Lower leg skin (tissue), 4 donors: ENCODE measurements around the gene SOX1. TPM values are rescaled to one million over a fixed set of nuclear protein-coding genes. Genes with fewer than 3 reads are reported as not detected.

ENCODE experiments used
- DNase-seq, 2 donors: peaks; one replicate each; pipeline ENCODE4 v3.0.0-alpha.2; 2019; ENCODE audit warnings: low spot score in 2 of 2
- H3K4me3 ChIP-seq: fragments of 200-600 bp; sonication (generic); 2 replicates; pipeline ENCODE4 v1.5.1; 2017; ENCODE audit warnings: mild to moderate bottlenecking, low read depth; ENCODE audit not compliant: poor library complexity, severe bottlenecking
- CTCF ChIP-seq, 3 donors: fragments of 450-650 bp; IDR thresholded peaks; one replicate each; pipeline ENCODE4 v1.5.1; 2016; ENCODE audit warnings: antibody characterized with exemption in 3 of 3, mild to moderate bottlenecking in 3 of 3, moderate library complexity in 2 of 3
- POLR2A ChIP-seq, 2 donors: fragments of 450-650 bp; IDR thresholded peaks; one replicate each; pipeline ENCODE4 v1.6.1; 2016 to 2017; ENCODE audit warnings: antibody characterized with exemption in 2 of 2, mild to moderate bottlenecking in 1 of 2, moderate library complexity in 1 of 2
- WGBS, 2 donors: methylation state at CpG; one replicate each; pipeline ENCODE4 v1.1.5; 2018; 5-methylcytosine and 5-hydroxymethylcytosine counted together
- intact Hi-C: fragments of 100-400 bp; cut with DNase I; formaldehyde crosslinking; loops from one replicate; pipeline ENCODE4 v1.15.0; 2023; ENCODE audit warnings: low total_unique reads
- total RNA-seq, 4 donors: library from RNA; depleted of rRNA; stranded (reverse); fragments of >200 nt; gene quantifications; one replicate each; pipeline ENCODE4 v1.1.0, GENCODE V29; 2016

The SOX1 gene
- total RNA-seq, 4 donors from 2014 or later = 0.10 to 0.29 (median 0.13) TPM; not detected in 1

DNA sequence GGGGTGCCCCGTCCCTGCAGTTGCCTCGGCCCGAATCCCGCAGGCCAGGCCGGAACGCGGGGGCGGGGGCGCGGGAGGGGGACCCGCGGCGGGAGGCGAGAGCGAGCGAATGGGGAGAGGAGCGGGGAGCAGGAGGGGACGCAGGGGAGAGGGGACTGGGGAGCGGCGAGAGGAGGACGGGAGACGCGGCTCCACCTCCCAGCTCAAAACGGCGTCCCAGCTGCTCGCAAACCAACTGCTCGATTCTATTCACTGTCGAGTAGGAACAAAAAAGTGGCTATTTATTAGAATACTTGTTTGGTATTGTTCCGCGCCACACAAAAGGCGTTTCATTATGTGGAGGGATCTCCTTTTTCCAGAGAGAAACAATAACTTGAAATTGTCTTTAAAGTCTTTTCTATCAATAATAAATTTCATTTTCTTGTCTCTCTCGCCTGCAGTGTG is 10.6 kb upstream of the SOX1 start:
- intact Hi-C loops = no loop called here
- TF ChIP-seq POLR2A (IDR thresholded peaks at IDR 0.05) = no peak
- TF ChIP-seq CTCF (IDR thresholded peaks at IDR 0.05) = no peak
- 2 to 5% methylated on average over 32 of the region's 32 CpGs for WGBS, 2 donors
- no peak overlapping the region for H3K4me3 ChIP-seq
- DNase-seq = no peak

- DNase-seq = peak in 1 of 2 donors; percentile 70
- TF ChIP-seq POLR2A (IDR thresholded peaks at IDR 0.05) (no peak), CTCF (IDR thresholded peaks at IDR 0.05) (no peak)
- WGBS, 2 donors = 1 to 2% methylated on average over 50 to 53 of the region's 72 CpGs
- H3K4me3 ChIP-seq = no peak overlapping the region
- intact Hi-C loops = no loop called here
Observed at GRCh38 chr13:112056739-112057438, 10.1 kb upstream of the SOX1 start.

DNA sequence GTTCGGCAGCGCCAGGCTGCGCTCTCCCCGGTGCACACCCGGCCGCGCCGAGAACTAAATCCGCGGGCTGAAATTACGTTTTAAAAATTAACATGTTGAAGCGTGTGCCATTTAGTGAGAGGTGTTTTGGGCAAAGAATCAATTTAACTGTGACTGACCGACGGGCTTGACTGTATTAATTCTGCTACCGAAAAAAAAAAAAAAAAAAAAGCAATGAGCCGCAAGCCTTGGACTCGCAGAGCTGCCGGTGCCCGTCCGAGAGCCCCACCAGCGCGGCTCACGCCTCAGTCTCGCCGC is 9.6 kb upstream of the SOX1 start:
- intact Hi-C loops = no loop called here
- TF ChIP-seq CTCF (IDR thresholded peaks at IDR 0.05) (no peak), POLR2A (IDR thresholded peaks at IDR 0.05) (no peak)
- 2 to 8% methylated on average over 25 of the region's 25 CpGs for WGBS, 2 donors
- DNase-seq = no peak
- H3K4me3 ChIP-seq = no peak overlapping the region

DNA sequence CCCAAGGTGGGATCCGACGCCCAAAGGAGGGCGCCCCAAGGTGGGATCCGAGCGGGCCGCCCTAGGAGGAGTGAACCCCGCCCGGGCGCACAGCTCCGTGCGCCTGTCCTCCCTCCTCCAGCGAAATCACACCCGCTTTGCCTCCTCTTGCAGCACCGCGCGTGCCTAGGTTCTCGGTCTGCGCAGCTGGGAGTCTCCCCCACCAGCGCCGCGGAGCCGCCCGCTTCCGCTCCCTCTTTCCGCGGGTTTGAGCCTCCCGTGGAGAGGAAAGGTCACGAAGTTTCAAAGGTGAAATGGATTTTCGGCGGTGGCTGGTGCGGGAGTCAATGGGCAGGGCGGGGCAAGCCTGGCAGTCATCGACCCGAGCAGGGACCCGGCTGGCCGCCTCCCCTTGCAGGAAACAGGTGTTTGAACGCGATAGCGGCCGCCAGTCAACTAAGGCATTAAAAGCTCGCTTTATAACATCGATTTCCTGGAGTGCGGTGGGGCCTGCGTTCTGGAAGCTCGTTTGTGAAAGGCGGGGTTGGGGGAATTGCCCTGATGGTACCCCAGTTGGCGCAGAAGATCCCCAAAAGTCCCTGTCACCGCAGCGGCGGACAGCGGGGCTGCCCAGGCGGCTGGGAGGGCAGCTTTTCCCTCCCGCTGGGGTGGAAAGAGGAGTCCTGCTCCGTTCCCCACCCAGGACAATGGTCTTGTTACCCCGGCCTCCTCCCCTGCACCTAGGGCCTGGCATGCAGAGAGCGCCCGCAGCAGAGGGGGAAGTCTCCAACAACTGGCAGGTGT is 9.0 kb upstream of the SOX1 start:
- WGBS, 2 donors = 7 to 8% methylated on average over 40 to 54 of the region's 57 CpGs
- peak in 1 of 2 donors; percentile 76 for DNase-seq
- H3K4me3 ChIP-seq = no peak overlapping the region
- intact Hi-C loops = no loop called here
- no peak for TF ChIP-seq CTCF (IDR thresholded peaks at IDR 0.05)
- no peak for TF ChIP-seq POLR2A (IDR thresholded peaks at IDR 0.05)

DNA sequence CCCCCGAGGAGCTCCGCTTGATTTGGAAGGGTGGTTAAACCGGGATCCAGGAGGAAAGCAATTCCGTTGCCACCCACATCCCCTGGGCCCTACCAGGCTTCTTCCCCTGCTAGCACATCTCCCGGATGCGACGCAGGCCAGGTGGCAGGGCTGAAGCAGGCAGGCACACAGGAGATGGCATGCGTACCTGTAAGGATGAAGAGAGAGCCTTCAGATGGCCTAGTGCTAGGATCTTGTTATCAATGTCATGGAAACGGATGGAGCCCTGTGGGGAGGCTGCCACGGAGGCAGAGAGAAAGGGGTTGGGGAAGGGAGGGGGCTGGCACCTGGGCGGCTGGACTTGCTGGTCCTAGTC is 8.5 kb upstream of the SOX1 start:
- TF ChIP-seq CTCF (IDR thresholded peaks at IDR 0.05) (no peak), POLR2A (IDR thresholded peaks at IDR 0.05) (no peak)
- 3 to 5% methylated on average over 11 of the region's 11 CpGs for WGBS, 2 donors
- DNase-seq = peak in 1 of 2 donors; percentile 60
- intact Hi-C loops = no loop called here
- no peak overlapping the region for H3K4me3 ChIP-seq
